Tibial nerve (tissue), 3 donors: ENCODE results near the gene SPRN.

Experiments
- POLR2A ChIP-seq, 2 donors: fragments of 450-650 bp; IDR thresholded peaks; one replicate each; pipeline ENCODE4 v1.6.1; 2017; ENCODE audit warnings: antibody characterized with exemption in 2 of 2, mild to moderate bottlenecking in 2 of 2, moderate library complexity in 2 of 2
- TF ChIP-seq, protein P1 (sequence below), 5 experiments: fragments of 200-600 bp in 3 of 5; fragments of 450-650 bp in 2 of 5; sonication (generic) in 3 of 5; IDR thresholded peaks; one replicate each; pipeline ENCODE4 v1.5.1; 2016 to 2019; ENCODE audit warnings: antibody characterized with exemption in 5 of 5, mild to moderate bottlenecking in 3 of 5, moderate library complexity in 2 of 5

DNA sequence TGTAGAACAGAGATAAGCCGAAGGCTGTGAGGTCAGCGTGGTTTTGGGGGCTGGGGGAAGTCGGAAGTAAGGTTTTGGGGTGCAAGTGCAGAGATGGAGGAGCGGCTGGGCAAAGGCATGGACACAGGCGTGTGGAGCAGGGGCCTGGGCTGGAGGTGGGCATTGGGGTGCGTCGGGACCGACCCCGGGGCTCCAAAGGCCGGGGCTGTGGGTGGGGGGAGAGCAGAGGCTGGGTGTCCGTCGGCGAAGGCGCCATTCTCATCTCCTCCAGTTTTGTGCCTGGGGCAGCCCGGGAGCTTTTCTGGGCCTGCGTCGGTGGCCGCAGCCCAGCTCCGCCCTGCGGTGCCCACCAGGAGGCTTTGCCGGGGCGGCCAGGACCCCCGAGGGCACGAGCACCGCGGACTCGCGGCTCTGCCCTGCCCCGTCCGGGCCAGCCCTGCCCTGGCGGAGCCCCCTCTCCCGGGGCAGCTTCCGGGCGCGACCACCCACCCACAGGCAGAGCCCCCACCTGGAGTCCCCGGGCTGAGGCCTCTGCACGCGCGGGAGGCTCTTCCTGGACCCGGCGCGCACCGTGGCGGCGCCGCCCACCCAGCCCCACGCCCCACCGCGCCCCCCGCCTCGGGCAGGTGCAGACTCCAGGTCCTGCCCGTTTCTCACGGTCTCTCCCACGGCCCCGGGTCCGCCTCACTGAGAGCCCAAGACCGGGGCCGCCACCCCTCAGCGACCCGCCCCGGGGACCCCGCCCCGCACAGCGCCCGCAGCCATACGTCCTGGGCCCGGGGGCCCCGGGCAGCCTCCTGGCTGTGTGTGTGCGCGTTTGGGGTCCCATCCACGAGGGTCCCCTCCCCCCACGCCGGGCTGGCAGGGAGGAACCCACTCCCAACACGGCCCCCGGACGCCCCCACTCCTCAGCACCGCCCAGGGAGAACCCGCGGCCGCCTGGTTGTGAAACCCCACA, 21.6 kb upstream of the SPRN start:
- TF ChIP-seq, protein P1, sequence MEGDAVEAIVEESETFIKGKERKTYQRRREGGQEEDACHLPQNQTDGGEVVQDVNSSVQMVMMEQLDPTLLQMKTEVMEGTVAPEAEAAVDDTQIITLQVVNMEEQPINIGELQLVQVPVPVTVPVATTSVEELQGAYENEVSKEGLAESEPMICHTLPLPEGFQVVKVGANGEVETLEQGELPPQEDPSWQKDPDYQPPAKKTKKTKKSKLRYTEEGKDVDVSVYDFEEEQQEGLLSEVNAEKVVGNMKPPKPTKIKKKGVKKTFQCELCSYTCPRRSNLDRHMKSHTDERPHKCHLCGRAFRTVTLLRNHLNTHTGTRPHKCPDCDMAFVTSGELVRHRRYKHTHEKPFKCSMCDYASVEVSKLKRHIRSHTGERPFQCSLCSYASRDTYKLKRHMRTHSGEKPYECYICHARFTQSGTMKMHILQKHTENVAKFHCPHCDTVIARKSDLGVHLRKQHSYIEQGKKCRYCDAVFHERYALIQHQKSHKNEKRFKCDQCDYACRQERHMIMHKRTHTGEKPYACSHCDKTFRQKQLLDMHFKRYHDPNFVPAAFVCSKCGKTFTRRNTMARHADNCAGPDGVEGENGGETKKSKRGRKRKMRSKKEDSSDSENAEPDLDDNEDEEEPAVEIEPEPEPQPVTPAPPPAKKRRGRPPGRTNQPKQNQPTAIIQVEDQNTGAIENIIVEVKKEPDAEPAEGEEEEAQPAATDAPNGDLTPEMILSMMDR (IDR thresholded peaks at IDR 0.05) = no peak
- no peak for TF ChIP-seq POLR2A (IDR thresholded peaks at IDR 0.05)
